ENCODE measurements around the gene TPGS1.

Gene TPGS1

GRCh38 chr19:540867-541637 is 33.8 kb downstream of the TPGS1 start:
- no peak for DNase-seq (ENCODE audit: low read depth)
- TF ChIP-seq CTCF (IDR thresholded peaks at IDR 0.05; ENCODE audit: low read depth, low read length, missing control alignments), result no peak
- in situ Hi-C loops (cut with HindIII; ENCODE audit: low sequenced_read_pairs), result no loop called here
- no peak overlapping the region for H3K4me3 ChIP-seq (ENCODE audit: low read depth, low read length)

- no peak overlapping the region for H3K4me3 ChIP-seq (ENCODE audit: low read depth, low read length)
Observed at GRCh38 chr19:541699-542098, 34.4 kb downstream of the TPGS1 start.

GRCh38 chr19:542173-542866 is 35.0 kb downstream of the TPGS1 start:
- in situ Hi-C loops (cut with HindIII; ENCODE audit: low sequenced_read_pairs), result no loop called here
- H3K4me3 ChIP-seq (ENCODE audit: low read depth, low read length), result no peak overlapping the region
- no peak for DNase-seq (ENCODE audit: low read depth)
- no peak for TF ChIP-seq CTCF (IDR thresholded peaks at IDR 0.05; ENCODE audit: low read depth, low read length, missing control alignments)

More at GRCh38 chr19:541699-542098, 34.4 kb downstream of the TPGS1 start:
- DNase-seq (ENCODE audit: low read depth), result no peak
- TF ChIP-seq CTCF (IDR thresholded peaks at IDR 0.05; ENCODE audit: low read depth, low read length, missing control alignments), result no peak
- in situ Hi-C loops (cut with HindIII; ENCODE audit: low sequenced_read_pairs), result no loop called here

- no peak for DNase-seq (ENCODE audit: low read depth)
- H3K4me3 ChIP-seq (ENCODE audit: low read depth, low read length), result no peak within 1 kb of the TSS
- no peak for TF ChIP-seq CTCF (IDR thresholded peaks at IDR 0.05; ENCODE audit: low read depth, low read length, missing control alignments)
- in situ Hi-C loops (cut with HindIII; ENCODE audit: low sequenced_read_pairs), result no loop called here
Observed at GRCh38 chr19:543910-544608, 36.8 kb downstream of the TPGS1 start, which contains the start of gene GZMM. Gene GZMM (plus strand): TSS chr19:544053. CDS start chr19:544072, 19 bp downstream.

GRCh38 chr19:547117-547516 is 39.8 kb downstream of the TPGS1 start:
- no peak for DNase-seq (ENCODE audit: low read depth)
- H3K4me3 ChIP-seq (ENCODE audit: low read depth, low read length), result no peak overlapping the region
- TF ChIP-seq CTCF (IDR thresholded peaks at IDR 0.05; ENCODE audit: low read depth, low read length, missing control alignments), result no peak
- in situ Hi-C loops (cut with HindIII; ENCODE audit: low sequenced_read_pairs), result no loop called here

All from astrocyte of the cerebellum (primary cell).